Testis (tissue), 3 donors: ENCODE results near the gene PCDHGA8. TPM values are rescaled to one million over a fixed set of nuclear protein-coding genes. Genes with fewer than 3 reads are reported as not detected.

Source experiments
- DNase-seq: peaks from one replicate; pipeline ENCODE4 v3.0.0-alpha.2; 2019
- H3K27ac ChIP-seq, 2 donors: fragments of 200-600 bp; sonication (generic); one replicate each; pipeline ENCODE4 v1.5.1; 2019
- H3K27me3 ChIP-seq: fragments of 200-600 bp; sonication (generic); one replicate; pipeline ENCODE4 v1.5.1; 2019
- H3K36me3 ChIP-seq: fragments of 200-600 bp; sonication (generic); one replicate; pipeline ENCODE4 v1.5.1; 2017; ENCODE audit warnings: low read depth; ENCODE audit errors: missing control alignments
- H3K4me1 ChIP-seq: fragments of 200-600 bp; sonication (generic); one replicate; pipeline ENCODE4 v1.5.1; 2019
- H3K4me3 ChIP-seq, 2 donors: fragments of 200-600 bp; sonication (generic); one replicate each; pipeline ENCODE4 v1.5.1; 2017 to 2019
- H3K9me3 ChIP-seq: fragments of 200-600 bp; sonication (generic); one replicate; pipeline ENCODE4 v1.5.1; 2017
- CTCF ChIP-seq, 3 experiments: fragments of 450-650 bp in 2 of 3; fragments of 200-600 bp in 1 of 3; sonication (generic) in 1 of 3; IDR thresholded peaks; one replicate each; pipeline ENCODE4 v1.5.1; 2016 to 2019; ENCODE audit warnings: antibody characterized with exemption in 3 of 3, mild to moderate bottlenecking in 2 of 3, moderate library complexity in 1 of 3
- POLR2A ChIP-seq: fragments of 450-650 bp; IDR thresholded peaks from one replicate; pipeline ENCODE4 v1.6.1; 2017; ENCODE audit warnings: antibody characterized with exemption, mild to moderate bottlenecking, moderate library complexity
- WGBS, 2 donors: methylation state at CpG; one replicate each; pipeline ENCODE4 v1.1.5; 2018; 5-methylcytosine and 5-hydroxymethylcytosine counted together
- intact Hi-C: fragments of 100-400 bp; cut with DNase I; formaldehyde crosslinking; loops from one replicate; pipeline ENCODE4 v1.15.1; 2023; ENCODE audit warnings: low total_unique reads
- polyA plus RNA-seq: library from polyadenylated mRNA; stranded (reverse); fragments of 350-450 nt; fragmentation: Illumina TruSeq; extraction: RNeasy Lipid Tissue Mini Kit (QIAGEN cat#74804); gene quantifications from one replicate; pipeline ENCODE4 v1.2.3, GENCODE V29; 2014; ENCODE audit warnings: low read depth, low replicate concordance; ENCODE audit not compliant: insufficient read depth
- total RNA-seq, 2 donors: library from RNA; depleted of rRNA; stranded (reverse); fragments of >200 nt; gene quantifications; one replicate each; pipeline ENCODE4 v1.2.3, GENCODE V29; 2016

PCDHGA8 gene
- total and polyA plus RNA-seq, 3 donors from 2014 or later = 0.15 to 8.2 (median 8.2) TPM

- no peak for DNase-seq
- H3K27ac ChIP-seq = no peak overlapping the region
- no peaks in the 10 kb centered on the region for H3K4me1 ChIP-seq
- H3K27me3 ChIP-seq = no peaks in the 10 kb centered on the region
- H3K9me3 ChIP-seq = no peaks in the 10 kb centered on the region
- H3K36me3 ChIP-seq = no peaks in the 10 kb centered on the region
- no peak for TF ChIP-seq POLR2A
- TF ChIP-seq CTCF (IDR thresholded peaks at IDR 0.05) = no peak
- H3K4me3 ChIP-seq = no peak overlapping the region
- intact Hi-C loops = no loop called here
Observed at GRCh38 chr5:141362719-141363118, 29.7 kb upstream of the PCDHGA8 start.

GRCh38 chr5:141363952-141364660, 28.3 kb upstream of the PCDHGA8 start, which contains the start of gene PCDHGA5:
Gene PCDHGA5, plus strand, starts transcription at chr5:141364162. Its CDS starts 169 bp downstream, at chr5:141364331.
- Histone ChIP-seq H3K27me3 (no peaks in the 10 kb centered on the region), H3K36me3 (no peaks in the 10 kb centered on the region), H3K9me3 (no peaks in the 10 kb centered on the region), H3K4me3 (peak within 1 kb of the TSS in 1 of 2 donors; percentile 27), H3K27ac (no peak within 1 kb of the TSS), H3K4me1 (no peaks in the 10 kb centered on the region)
- DNase-seq = no peak
- WGBS, 2 donors = 17 to 20% methylated on average over 28 to 34 of the region's 34 CpGs
- TF ChIP-seq POLR2A (no peak), CTCF (IDR thresholded peaks at IDR 0.05) (no peak)
- intact Hi-C loops = no loop called here

- Histone ChIP-seq H3K4me1 (no peaks in the 10 kb centered on the region), H3K9me3 (no peaks in the 10 kb centered on the region), H3K36me3 (no peaks in the 10 kb centered on the region), H3K27me3 (no peaks in the 10 kb centered on the region), H3K4me3 (no peak overlapping the region), H3K27ac (no peak overlapping the region)
- WGBS, 2 donors = 28 to 34% methylated on average over 22 to 46 of the region's 46 CpGs
- DNase-seq = no peak
- no peak for TF ChIP-seq POLR2A
- TF ChIP-seq CTCF (IDR thresholded peaks at IDR 0.05) = no peak
- intact Hi-C loops = no loop called here
Observed at GRCh38 chr5:141366016-141366896, 26.2 kb upstream of the PCDHGA8 start.

GRCh38 chr5:141369994-141370848, 22.2 kb upstream of the PCDHGA8 start, which contains the start of gene PCDHGB3:
Gene PCDHGB3, plus strand, starts transcription at chr5:141370242. Its CDS starts 153 bp downstream, at chr5:141370395.
- H3K27ac ChIP-seq = no peak within 1 kb of the TSS
- intact Hi-C loops = no loop called here
- TF ChIP-seq POLR2A (no peak), CTCF (IDR thresholded peaks at IDR 0.05) (no peak)
- no peaks in the 10 kb centered on the region for H3K4me1 ChIP-seq
- no peak for DNase-seq
- no peaks in the 10 kb centered on the region for H3K27me3 ChIP-seq
- H3K9me3 ChIP-seq = no peaks in the 10 kb centered on the region
- no peaks in the 10 kb centered on the region for H3K36me3 ChIP-seq
- 16 to 18% methylated on average over 32 of the region's 32 CpGs for WGBS, 2 donors
- no peak within 1 kb of the TSS for H3K4me3 ChIP-seq
